Measurements from ENCODE around the gene RBM18. TPM values are rescaled to one million over a fixed set of nuclear protein-coding genes. Genes with fewer than 3 reads are reported as not detected.

The RBM18 gene
- total and polyA plus RNA-seq, 2 donors from 2014 or later, result 17.5 to 18.5 TPM

GRCh38 chr9:122297512-122297911 lies 32.9 kb upstream of the RBM18 start:
- peaks cover 2 to 45% (median 24%) of the 10 kb centered on the region in 3 donors for H3K36me3 ChIP-seq (ENCODE audit: control insufficient read depth in 2 of 3, insufficient read depth in 3 of 3, low read length in 3 of 3)
- no peak overlapping the region for H3K27ac ChIP-seq (ENCODE audit: low read depth in 2 of 2, low read length in 2 of 2)
- H3K9ac ChIP-seq (ENCODE audit: low read length in 3 of 3), result no peak overlapping the region
- H3K4me1 ChIP-seq (ENCODE audit: control insufficient read depth in 2 of 3, insufficient read depth in 2 of 3, low read depth in 1 of 3, low read length in 3 of 3), result no peaks in the 10 kb centered on the region
- DNase-seq (no peak), FAIRE-seq (no peak)
- H3K27me3 ChIP-seq (ENCODE audit: control insufficient read depth, insufficient read depth, low read length), result no peaks in the 10 kb centered on the region
- H3K9me3 ChIP-seq (ENCODE audit: control insufficient read depth in 2 of 3, insufficient read depth in 1 of 3, low read length in 3 of 3), result no peaks in the 10 kb centered on the region
- TF ChIP-seq CTCF (IDR thresholded peaks at IDR 0.05; ENCODE audit: borderline replicate concordance, extremely low read depth, insufficient read depth), result no peak
- intact Hi-C loops (cut with DNase I), result no loop called here
- no peak overlapping the region for H3K4me3 ChIP-seq (ENCODE audit: low read length in 3 of 3)

GRCh38 chr9:122294531-122294930 lies 29.9 kb upstream of the RBM18 start:
- TF ChIP-seq CTCF (IDR thresholded peaks at IDR 0.05; ENCODE audit: borderline replicate concordance, extremely low read depth, insufficient read depth), result no peak
- H3K9ac ChIP-seq (ENCODE audit: low read length in 3 of 3), result no peak overlapping the region
- no peak overlapping the region for H3K27ac ChIP-seq (ENCODE audit: low read depth in 2 of 2, low read length in 2 of 2)
- H3K4me1 ChIP-seq (ENCODE audit: control insufficient read depth in 2 of 3, insufficient read depth in 2 of 3, low read depth in 1 of 3, low read length in 3 of 3), result no peaks in the 10 kb centered on the region
- no peaks in the 10 kb centered on the region for H3K27me3 ChIP-seq (ENCODE audit: control insufficient read depth, insufficient read depth, low read length)
- no peak for FAIRE-seq
- intact Hi-C loops (cut with DNase I), result no loop called here
- no peak for DNase-seq
- H3K4me3 ChIP-seq (ENCODE audit: low read length in 3 of 3), result no peak overlapping the region
- H3K36me3 ChIP-seq (ENCODE audit: control insufficient read depth in 2 of 3, insufficient read depth in 3 of 3, low read length in 3 of 3), result peaks cover 3 to 55% (median 31%) of the 10 kb centered on the region in 3 donors
- no peaks in the 10 kb centered on the region for H3K9me3 ChIP-seq (ENCODE audit: control insufficient read depth in 2 of 3, insufficient read depth in 1 of 3, low read length in 3 of 3)

- Histone ChIP-seq H3K9me3 (ENCODE audit: control insufficient read depth in 2 of 3, insufficient read depth in 1 of 3, low read length in 3 of 3) (no peaks in the 10 kb centered on the region), H3K36me3 (ENCODE audit: control insufficient read depth in 2 of 3, insufficient read depth in 3 of 3, low read length in 3 of 3) (peaks cover 9 to 48% (median 39%) of the 10 kb centered on the region in 3 donors), H3K27ac (ENCODE audit: low read depth in 2 of 2, low read length in 2 of 2) (no peak overlapping the region), H3K4me1 (ENCODE audit: control insufficient read depth in 2 of 3, insufficient read depth in 2 of 3, low read depth in 1 of 3, low read length in 3 of 3) (no peaks in the 10 kb centered on the region), H3K27me3 (ENCODE audit: control insufficient read depth, insufficient read depth, low read length) (no peaks in the 10 kb centered on the region), H3K4me3 (ENCODE audit: low read length in 3 of 3) (no peak overlapping the region), H3K9ac (ENCODE audit: low read length in 3 of 3) (no peak overlapping the region)
- intact Hi-C loops (cut with DNase I), result no loop called here
- no peak for TF ChIP-seq CTCF (IDR thresholded peaks at IDR 0.05; ENCODE audit: borderline replicate concordance, extremely low read depth, insufficient read depth)
- FAIRE-seq, result no peak
- no peak for DNase-seq
Measured at GRCh38 chr9:122291458-122291857, 26.8 kb upstream of the RBM18 start.

- Histone ChIP-seq H3K36me3 (ENCODE audit: control insufficient read depth in 2 of 3, insufficient read depth in 3 of 3, low read length in 3 of 3) (peaks cover 9 to 40% (median 26%) of the 10 kb centered on the region in 3 donors), H3K4me1 (ENCODE audit: control insufficient read depth in 2 of 3, insufficient read depth in 2 of 3, low read depth in 1 of 3, low read length in 3 of 3) (no peaks in the 10 kb centered on the region), H3K4me3 (ENCODE audit: low read length in 3 of 3) (no peak overlapping the region), H3K9ac (ENCODE audit: low read length in 3 of 3) (no peak overlapping the region), H3K9me3 (ENCODE audit: control insufficient read depth in 2 of 3, insufficient read depth in 1 of 3, low read length in 3 of 3) (no peaks in the 10 kb centered on the region), H3K27me3 (ENCODE audit: control insufficient read depth, insufficient read depth, low read length) (no peaks in the 10 kb centered on the region), H3K27ac (ENCODE audit: low read depth in 2 of 2, low read length in 2 of 2) (no peak overlapping the region)
- DNase-seq, result no peak
- no peak for FAIRE-seq
- no peak for TF ChIP-seq CTCF (IDR thresholded peaks at IDR 0.05; ENCODE audit: borderline replicate concordance, extremely low read depth, insufficient read depth)
- intact Hi-C loops (cut with DNase I), result no loop called here
Measured at GRCh38 chr9:122287214-122287720, 22.6 kb upstream of the RBM18 start.

Measured in kidney (tissue), 14 donors.